ENCODE data around the gene RERG. TPM values are rescaled to one million over a fixed set of nuclear protein-coding genes. Genes with fewer than 3 reads are reported as not detected.
"Not testable (repeated sequence)": the region's sequence is repeated elsewhere in the genome, so short reads cannot be mapped to it uniquely, and the experiment has no call there.

RERG gene
- total RNA-seq, 1 experiment from 2014 or later, result not detected

GRCh38 chr12:15090441-15090840 lies 130.8 kb downstream of the RERG start:
- H3K27me3 ChIP-seq (replicated peaks; ENCODE audit: control insufficient read depth, insufficient read depth, low read length), result no peaks in the 10 kb centered on the region
- ChIA-PET POLR2A (no interaction called here), CTCF (no interaction called here)
- H3K4me3 ChIP-seq (ENCODE audit: low read depth, low read length), result no peak overlapping the region
- H3K36me3 ChIP-seq (ENCODE audit: control insufficient read depth, insufficient read depth, low read length), result no peaks in the 10 kb centered on the region
- Mint-ChIP-seq H3K4me3 (ENCODE audit: unreplicated experiment) (no peak overlapping the region), H3K36me3 (ENCODE audit: insufficient read depth, unreplicated experiment) (no peaks in the 10 kb centered on the region), H3K27ac (ENCODE audit: unreplicated experiment) (no peak overlapping the region), H3K9me3 (ENCODE audit: unreplicated experiment) (no peaks in the 10 kb centered on the region), H3K4me1 (ENCODE audit: low read depth, unreplicated experiment) (no peaks in the 10 kb centered on the region), H3K27me3 (ENCODE audit: insufficient read depth, unreplicated experiment) (peaks cover 29% of the 10 kb centered on the region)
- intact Hi-C loops (cut with micrococcal nuclease; ENCODE audit: unreplicated experiment), result no loop called here
- no TSS peak for BruUV-seq (replicated peaks)
- no peaks in the 10 kb centered on the region for H3K4me1 ChIP-seq
- no peak for DNase-seq
- TF ChIP-seq CTCF (IDR thresholded peaks at IDR 0.05; ENCODE audit: insufficient read depth in 1 of 2, low read depth in 1 of 2, low read length in 1 of 2, severe bottlenecking in 1 of 2, unreplicated experiment in 1 of 2), result no peak
- H3K9me3 ChIP-seq, result no peaks in the 10 kb centered on the region

GRCh38 chr12:15088105-15088504 lies 133.1 kb downstream of the RERG start:
- ChIA-PET CTCF (no interaction called here), POLR2A (no interaction called here)
- TF ChIP-seq CTCF (IDR thresholded peaks at IDR 0.05; ENCODE audit: insufficient read depth in 1 of 2, low read depth in 1 of 2, low read length in 1 of 2, severe bottlenecking in 1 of 2, unreplicated experiment in 1 of 2), result no peak
- peaks cover 22% of the 10 kb centered on the region for H3K27me3 Mint-ChIP-seq (ENCODE audit: insufficient read depth, unreplicated experiment)
- no TSS peak for BruUV-seq (replicated peaks)
- H3K4me3 Mint-ChIP-seq (ENCODE audit: unreplicated experiment), result no peak overlapping the region
- Histone ChIP-seq H3K36me3 (ENCODE audit: control insufficient read depth, insufficient read depth, low read length) (no peaks in the 10 kb centered on the region), H3K4me1 (no peaks in the 10 kb centered on the region), H3K4me3 (ENCODE audit: low read depth, low read length) (no peak overlapping the region), H3K9me3 (no peaks in the 10 kb centered on the region), H3K27me3 (replicated peaks; ENCODE audit: control insufficient read depth, insufficient read depth, low read length) (0 out of 2 replicates have a peak, but pooled peaks cover 1% of the 10 kb centered on the region)
- no peaks in the 10 kb centered on the region for H3K9me3 Mint-ChIP-seq (ENCODE audit: unreplicated experiment)
- intact Hi-C loops (cut with micrococcal nuclease; ENCODE audit: unreplicated experiment), result no loop called here
- DNase-seq, result no peak
- H3K36me3 Mint-ChIP-seq (ENCODE audit: insufficient read depth, unreplicated experiment), result no peaks in the 10 kb centered on the region
- H3K4me1 Mint-ChIP-seq (ENCODE audit: low read depth, unreplicated experiment), result no peaks in the 10 kb centered on the region
- H3K27ac Mint-ChIP-seq (ENCODE audit: unreplicated experiment), result no peak overlapping the region

GRCh38 chr12:15077751-15078150 lies 143.5 kb downstream of the RERG start:
- POLR2A ChIA-PET; DNase-seq; H3K36me3 ChIP-seq (ENCODE audit: control insufficient read depth, insufficient read depth, low read length); H3K9me3 ChIP-seq; H3K27ac Mint-ChIP-seq (ENCODE audit: unreplicated experiment); H3K27me3 ChIP-seq (replicated peaks; ENCODE audit: control insufficient read depth, insufficient read depth, low read length); BruUV-seq (replicated peaks); H3K4me1 Mint-ChIP-seq (ENCODE audit: low read depth, unreplicated experiment); H3K4me3 Mint-ChIP-seq (ENCODE audit: unreplicated experiment); H3K4me1 ChIP-seq; intact Hi-C loops (cut with micrococcal nuclease; ENCODE audit: unreplicated experiment); CTCF ChIA-PET; H3K4me3 ChIP-seq (ENCODE audit: low read depth, low read length); H3K9me3 Mint-ChIP-seq (ENCODE audit: unreplicated experiment); H3K36me3 Mint-ChIP-seq (ENCODE audit: insufficient read depth, unreplicated experiment): not testable (repeated sequence)
- peaks cover 27% of the 10 kb centered on the region for H3K27me3 Mint-ChIP-seq (ENCODE audit: insufficient read depth, unreplicated experiment)

GRCh38 chr12:15074351-15074750 lies 146.9 kb downstream of the RERG start:
- H3K27ac Mint-ChIP-seq (ENCODE audit: unreplicated experiment), result no peak overlapping the region
- peaks cover 21% of the 10 kb centered on the region for H3K27me3 Mint-ChIP-seq (ENCODE audit: insufficient read depth, unreplicated experiment)
- Histone ChIP-seq H3K9me3 (no peaks in the 10 kb centered on the region), H3K36me3 (ENCODE audit: control insufficient read depth, insufficient read depth, low read length) (no peaks in the 10 kb centered on the region), H3K4me1 (no peaks in the 10 kb centered on the region), H3K27me3 (replicated peaks; ENCODE audit: control insufficient read depth, insufficient read depth, low read length) (no peaks in the 10 kb centered on the region), H3K4me3 (ENCODE audit: low read depth, low read length) (no peak overlapping the region)
- no peak for DNase-seq
- POLR2A ChIA-PET, result no interaction called here
- CTCF ChIA-PET, result no interaction called here
- intact Hi-C loops (cut with micrococcal nuclease; ENCODE audit: unreplicated experiment), result no loop called here
- H3K36me3 Mint-ChIP-seq (ENCODE audit: insufficient read depth, unreplicated experiment), result no peaks in the 10 kb centered on the region
- no peak for TF ChIP-seq CTCF (IDR thresholded peaks at IDR 0.05; ENCODE audit: insufficient read depth in 1 of 2, low read depth in 1 of 2, low read length in 1 of 2, severe bottlenecking in 1 of 2, unreplicated experiment in 1 of 2)
- H3K4me1 Mint-ChIP-seq (ENCODE audit: low read depth, unreplicated experiment), result no peaks in the 10 kb centered on the region
- BruUV-seq (replicated peaks), result no TSS peak
- no peaks in the 10 kb centered on the region for H3K9me3 Mint-ChIP-seq (ENCODE audit: unreplicated experiment)
- no peak overlapping the region for H3K4me3 Mint-ChIP-seq (ENCODE audit: unreplicated experiment)

Data from Caco-2 (cell line).